MM.1S (cell line): ENCODE measurements around the gene FIBCD1.

Source experiments
- CTCF ChIP-seq: fragments of 300-600 bp; sonication (generic); IDR thresholded peaks from 2 replicates; pipeline ENCODE4 v1.5.1; 2016; ENCODE audit warnings: antibody characterized with exemption, low read length, mixed read lengths
- EZH2 ChIP-seq: fragments of 300-600 bp; sonication (generic); optimal IDR thresholded peaks from 2 replicates; pipeline ENCODE3; 2017; ENCODE audit warnings: low read depth, mild to moderate bottlenecking, antibody characterized with exemption, low read length, mixed read lengths
- EZH2phosphoT487 ChIP-seq: fragments of 300-600 bp; sonication (generic); IDR thresholded peaks from 2 replicates; pipeline ENCODE4 v1.6.1; 2018; ENCODE audit warnings: antibody characterized with exemption, low read length

- TF ChIP-seq EZH2 (no peak), CTCF (no peak), EZH2phosphoT487 (no peak)
Observed at GRCh38 chr9:130980526-130980925, 41.5 kb upstream of the FIBCD1 start.
